Choroid plexus epithelial cell (primary cell): ENCODE data around the gene CECR2.

Experiments used
- DNase-seq: peaks from one replicate; pipeline ENCODE4 v3.0.0-alpha.2; 2010; ENCODE audit warnings: low read depth
- H3K4me3 ChIP-seq: 2 replicates; pipeline ENCODE4 v1.5.1; 2011; ENCODE audit warnings: low read depth, mild to moderate bottlenecking, control low read depth, low read length, moderate library complexity
- CTCF ChIP-seq: conservative IDR thresholded peaks from 2 replicates; pipeline ENCODE4 v1.5.1; 2011; ENCODE audit warnings: low read depth, mild to moderate bottlenecking, control low read depth, inconsistent platforms, low read length, moderate library complexity

CECR2 gene

GRCh38 chr22:17580441-17581031, 211.3 kb downstream of the CECR2 start:
- DNase-seq, result peak; percentile 49
- TF ChIP-seq CTCF, result peak; percentile 10
- no peak overlapping the region for H3K4me3 ChIP-seq

GRCh38 chr22:17581056-17581455, 211.8 kb downstream of the CECR2 start:
- no peak overlapping the region for H3K4me3 ChIP-seq
- no peak for TF ChIP-seq CTCF
- no peak for DNase-seq

GRCh38 chr22:17581631-17582030, 212.4 kb downstream of the CECR2 start:
- no peak overlapping the region for H3K4me3 ChIP-seq
- TF ChIP-seq CTCF, result no peak
- no peak for DNase-seq

- no peak for DNase-seq
- no peak for TF ChIP-seq CTCF
- H3K4me3 ChIP-seq, result no peak overlapping the region
These were observed 213.9 kb downstream of the CECR2 start for GRCh38 chr22:17583151-17583550.

GRCh38 chr22:17586831-17587440, 217.7 kb downstream of the CECR2 start:
- no peak for DNase-seq
- H3K4me3 ChIP-seq, result no peak overlapping the region
- TF ChIP-seq CTCF, result no peak

GRCh38 chr22:17587629-17588028, 218.4 kb downstream of the CECR2 start:
- TF ChIP-seq CTCF, result no peak
- no peak overlapping the region for H3K4me3 ChIP-seq
- DNase-seq, result no peak

GRCh38 chr22:17588606-17589005, 219.3 kb downstream of the CECR2 start:
- H3K4me3 ChIP-seq, result no peak overlapping the region
- TF ChIP-seq CTCF, result no peak
- DNase-seq, result no peak
